ENCODE results near the gene MYOZ1.
"Not testable (repeated sequence)": the region's sequence is repeated elsewhere in the genome, so short reads cannot be mapped to it uniquely, and the experiment has no call there.

MYOZ1 gene

DNA sequence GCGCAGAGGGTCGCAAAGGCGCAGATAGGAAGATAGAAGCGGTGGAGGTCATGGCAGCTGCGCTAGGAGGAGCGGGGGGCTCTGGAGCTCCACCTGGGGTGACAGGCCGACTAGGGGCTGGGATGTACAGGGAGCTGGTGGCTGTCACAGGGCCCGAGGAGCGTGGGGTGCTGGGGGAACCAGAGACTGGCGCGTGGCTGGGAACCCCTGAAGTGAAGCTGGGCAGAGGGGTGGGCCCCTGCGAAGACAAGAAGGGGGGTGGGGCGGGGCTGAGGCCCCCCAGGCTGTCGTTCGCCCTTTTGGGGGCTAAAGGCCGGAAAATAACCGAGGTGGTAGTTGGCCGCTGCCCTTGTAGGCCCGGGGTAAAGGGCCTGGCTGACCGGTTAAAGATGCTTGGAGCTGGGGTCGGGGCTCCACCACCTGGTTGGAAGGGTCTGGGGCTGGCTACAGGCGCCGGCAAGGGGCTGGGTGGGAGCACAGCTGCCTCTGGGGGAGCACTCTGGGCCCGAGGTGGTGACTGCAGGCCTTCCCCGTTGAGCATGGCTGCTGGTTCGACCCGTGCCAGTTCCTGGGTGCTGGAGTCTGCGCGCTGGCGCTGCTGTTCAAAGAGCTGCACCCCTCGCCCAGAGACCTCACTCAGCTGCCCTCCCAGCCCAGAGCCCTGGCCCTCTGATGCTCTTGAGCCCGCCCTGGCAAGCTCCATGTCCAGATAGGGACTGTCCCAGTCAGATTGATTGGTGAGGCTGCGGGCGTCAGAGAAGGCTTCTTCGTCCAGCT, 6.8 kb upstream of the MYOZ1 start:
- no peak for DNase-seq (ENCODE audit: low spot score)

DNA sequence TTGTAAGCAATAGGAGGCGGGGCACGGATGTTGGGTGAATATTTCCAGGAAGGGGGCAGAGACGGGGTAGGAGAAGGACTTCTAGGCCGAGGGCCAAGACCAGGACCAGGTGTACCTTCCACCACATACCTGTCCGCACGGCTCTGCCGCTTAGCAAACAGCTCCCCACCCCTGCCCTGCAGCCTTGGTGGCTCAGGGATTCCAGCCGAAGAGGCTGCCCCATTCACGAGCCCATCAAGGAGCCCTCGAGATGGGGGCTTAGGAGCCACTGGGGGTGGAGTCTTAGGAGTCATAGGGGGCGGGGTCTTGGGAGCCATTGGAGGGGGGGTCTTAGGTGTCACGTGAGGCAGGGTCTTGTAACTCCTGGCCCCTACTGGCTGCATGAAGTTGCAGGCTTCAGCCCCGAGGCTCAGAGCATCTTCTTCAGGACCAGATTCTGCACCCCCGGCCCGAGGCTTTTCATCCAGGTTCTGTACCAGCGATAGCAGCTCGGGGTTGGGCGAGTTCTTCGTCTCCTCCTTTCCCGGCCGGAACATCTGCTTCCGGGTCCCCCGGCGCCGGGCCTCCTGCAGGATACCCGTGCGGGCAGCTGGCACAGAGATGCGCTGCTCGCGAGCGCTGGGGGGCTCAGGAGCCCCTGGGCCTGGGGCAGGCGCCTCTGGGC, 6.1 kb upstream of the MYOZ1 start:
- no peak for DNase-seq (ENCODE audit: low spot score)

DNA sequence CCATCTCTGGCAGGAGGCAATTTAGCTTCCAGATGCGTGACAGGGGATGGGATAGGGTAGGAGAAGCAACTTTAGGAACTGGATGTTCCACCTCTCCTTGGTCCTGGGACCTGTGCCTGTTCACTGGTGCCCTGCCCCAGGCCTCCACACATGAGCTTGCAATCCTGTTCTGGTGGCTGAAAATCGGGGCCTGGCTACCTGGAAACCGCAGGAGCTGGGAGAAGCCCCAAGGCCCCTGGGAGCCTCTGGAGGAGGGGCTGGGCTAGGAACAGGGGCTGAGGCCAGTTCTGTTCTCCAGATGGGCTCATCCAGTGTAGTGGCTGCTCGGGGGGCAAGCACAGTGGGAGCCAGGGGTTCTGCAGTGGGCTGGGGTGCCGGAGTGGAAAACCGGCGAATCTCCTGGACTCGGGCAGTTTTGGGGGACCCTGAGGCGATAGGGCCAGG, 5.3 kb upstream of the MYOZ1 start:
- DNase-seq (ENCODE audit: low spot score), result no peak

DNA sequence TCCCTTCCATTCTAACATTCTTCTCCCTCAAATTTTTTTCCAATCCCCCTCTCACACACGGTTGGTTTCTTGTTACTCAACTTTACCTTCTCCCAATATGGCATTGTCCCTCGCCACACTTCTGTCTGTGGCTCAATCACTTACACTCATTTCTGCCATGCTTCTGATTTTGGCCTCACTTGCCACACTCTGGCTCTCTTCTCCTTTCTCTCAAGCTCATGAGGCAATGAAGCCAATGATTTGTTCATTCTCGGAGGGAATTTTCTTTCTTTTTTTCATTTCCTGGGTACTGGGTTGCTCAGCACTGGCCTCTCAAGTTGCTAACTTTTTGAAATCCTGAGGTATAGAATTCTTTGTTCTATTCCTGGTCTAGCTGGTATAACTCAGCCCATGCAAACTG, 4.0 kb upstream of the MYOZ1 start:
- no peak for DNase-seq (ENCODE audit: low spot score)

DNA sequence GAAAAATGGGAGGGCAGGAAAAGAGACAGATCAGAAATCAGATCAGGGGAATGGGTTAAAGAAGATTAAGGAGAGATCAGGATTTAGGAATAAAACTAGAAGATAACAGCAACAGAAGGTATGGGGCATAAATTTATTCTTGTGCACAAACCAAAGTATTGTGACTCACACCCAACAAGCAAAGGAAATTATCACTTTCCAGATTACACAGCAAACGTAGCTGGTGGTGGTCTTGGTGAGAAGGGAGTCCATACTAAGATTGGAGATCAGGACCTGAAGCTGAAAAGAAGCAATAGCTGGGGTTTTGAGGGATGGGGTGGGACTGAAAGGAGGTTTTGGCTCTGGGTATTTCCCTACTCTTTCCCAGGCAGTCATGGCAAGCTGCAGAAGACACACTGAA, 3.5 kb upstream of the MYOZ1 start:
- DNase-seq (ENCODE audit: low spot score), result no peak

DNA sequence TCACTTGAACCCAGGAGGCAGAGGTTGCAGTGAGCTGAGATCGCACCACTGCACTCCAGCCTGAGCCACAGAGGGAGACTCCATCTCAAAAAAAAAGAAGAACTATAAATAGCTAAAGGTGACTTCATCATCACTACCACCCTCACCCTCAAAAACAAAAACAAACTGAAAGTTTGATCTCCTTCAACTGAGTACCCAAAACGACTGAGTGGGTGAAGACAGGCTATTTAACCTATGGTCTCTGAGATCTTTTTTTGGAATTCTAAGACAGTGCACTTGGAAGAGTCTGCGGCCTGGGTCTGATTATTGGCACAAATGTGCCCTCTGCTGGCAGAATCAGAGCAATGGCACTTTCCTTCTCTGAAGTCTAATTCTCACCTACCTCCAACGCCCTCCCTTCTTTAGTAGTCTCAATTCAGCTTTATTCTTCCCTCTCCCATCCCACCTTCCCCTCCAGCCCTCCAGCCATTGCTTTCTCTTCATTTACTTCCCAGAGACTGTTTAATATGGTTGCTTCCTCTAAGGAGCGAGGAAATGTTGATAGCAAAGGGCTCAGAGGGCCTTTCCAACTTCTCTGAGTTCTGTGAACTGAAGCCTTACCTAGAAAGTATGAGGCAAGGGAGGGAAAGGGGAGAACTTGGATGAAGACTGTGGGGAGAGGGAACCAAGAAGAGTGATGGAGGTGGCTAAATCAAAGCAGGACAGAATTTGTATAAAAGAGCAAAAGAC, 2.9 kb upstream of the MYOZ1 start:
- DNase-seq (ENCODE audit: low spot score), result peak; percentile 66

DNA sequence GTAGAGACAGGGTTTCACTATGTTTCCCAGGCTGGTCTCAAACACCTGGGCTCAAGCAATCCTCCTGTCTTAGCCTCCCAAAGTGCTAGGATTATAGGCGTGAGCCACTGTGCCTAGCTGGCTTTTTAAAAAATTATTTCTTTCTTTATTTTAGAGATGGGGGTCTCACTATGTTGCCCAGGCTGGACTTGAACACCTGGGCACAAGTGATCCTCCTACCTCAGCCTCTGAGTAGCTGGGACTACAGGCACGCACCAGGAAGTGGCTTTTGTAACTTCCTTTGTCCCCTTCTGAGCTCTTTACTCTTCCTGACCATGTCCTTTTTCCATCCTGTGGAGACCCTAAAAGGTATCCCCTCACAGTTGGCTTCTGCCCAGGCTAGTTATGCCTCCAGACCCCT, 2.1 kb upstream of the MYOZ1 start:
- no peak for DNase-seq (ENCODE audit: low spot score)

DNA sequence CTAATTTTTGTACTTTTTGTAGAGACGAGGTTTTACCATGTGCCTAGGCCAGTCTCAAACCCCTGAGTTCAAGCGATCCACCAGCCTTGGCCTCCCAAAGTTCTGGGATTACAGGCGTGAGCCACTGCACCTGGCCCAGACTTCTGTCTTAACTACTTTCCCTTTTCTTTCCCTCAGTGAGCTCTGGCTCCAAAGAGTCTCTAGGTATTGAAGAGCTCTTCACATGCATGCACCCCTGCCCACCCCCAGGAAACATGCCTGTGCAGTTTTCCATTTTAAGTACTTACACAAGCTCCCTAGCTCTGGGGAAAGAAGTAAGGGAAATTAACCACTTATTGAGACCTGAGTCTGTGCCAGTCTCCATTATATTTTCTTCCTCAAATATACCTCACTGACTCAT, 2.0 kb downstream of the MYOZ1 start:
- DNase-seq (ENCODE audit: low spot score), result no peak

DNA sequence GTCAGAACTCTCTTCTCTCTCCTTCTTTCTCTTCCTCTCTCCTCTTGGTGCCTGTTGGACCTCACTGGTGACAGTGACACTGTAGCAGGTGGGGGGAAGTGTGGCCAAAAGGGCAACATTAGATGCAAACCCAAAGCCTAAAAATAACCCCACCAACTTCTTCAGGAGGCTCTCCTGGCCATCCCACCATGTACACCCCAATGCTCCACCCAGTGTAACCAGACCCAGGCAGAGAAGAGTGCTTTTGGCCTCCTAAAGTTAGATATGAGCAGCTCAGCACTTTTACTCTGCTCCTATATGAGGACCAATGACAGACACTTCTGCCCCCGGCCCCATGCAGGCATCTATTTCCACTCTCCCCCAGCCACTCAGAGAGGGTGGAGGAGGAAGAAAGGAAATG, 5.5 kb downstream of the MYOZ1 start:
- no peak for DNase-seq (ENCODE audit: low spot score)

DNA sequence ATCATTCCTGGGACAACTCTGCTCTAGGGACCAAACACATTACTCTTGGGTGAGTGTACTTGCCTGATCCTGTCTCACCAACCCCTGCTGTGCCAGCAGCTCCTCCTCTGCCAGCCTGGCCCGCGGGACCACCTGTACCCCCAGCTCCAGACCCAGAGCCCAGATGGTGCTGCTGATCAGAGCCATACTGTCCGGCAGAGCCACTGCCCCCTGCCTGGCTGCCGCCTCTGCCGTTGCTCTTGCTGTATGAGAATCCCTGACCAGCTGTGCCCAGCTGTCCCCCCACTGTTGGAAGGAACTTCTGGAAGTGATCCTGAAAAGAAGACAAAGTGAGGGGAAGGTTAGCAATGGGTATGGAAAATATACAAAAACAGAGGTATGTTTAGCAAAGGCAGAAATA, 6.9 kb downstream of the MYOZ1 start:
- DNase-seq (ENCODE audit: low spot score), result no peak

DNA sequence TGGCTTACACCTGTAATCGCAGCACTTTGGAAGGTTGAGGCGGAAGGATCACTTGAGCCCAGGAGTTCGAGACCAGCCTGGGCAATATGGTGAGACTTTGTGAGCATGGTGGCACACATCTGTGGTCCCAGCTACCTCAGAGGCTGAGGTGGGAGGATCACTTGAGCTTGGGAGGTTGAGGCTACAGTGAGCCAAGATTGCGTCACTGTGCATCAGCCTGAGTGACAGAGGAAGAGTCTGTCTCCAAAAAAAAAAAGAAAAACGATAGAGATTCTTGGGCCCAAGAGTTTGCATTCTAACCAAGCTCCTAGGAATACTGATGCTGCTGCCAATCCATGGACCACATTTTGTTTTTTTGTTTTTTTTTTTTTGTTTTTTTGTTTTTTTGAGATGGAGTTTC, 12.1 kb downstream of the MYOZ1 start:
- no peak for DNase-seq (ENCODE audit: low spot score)

DNA sequence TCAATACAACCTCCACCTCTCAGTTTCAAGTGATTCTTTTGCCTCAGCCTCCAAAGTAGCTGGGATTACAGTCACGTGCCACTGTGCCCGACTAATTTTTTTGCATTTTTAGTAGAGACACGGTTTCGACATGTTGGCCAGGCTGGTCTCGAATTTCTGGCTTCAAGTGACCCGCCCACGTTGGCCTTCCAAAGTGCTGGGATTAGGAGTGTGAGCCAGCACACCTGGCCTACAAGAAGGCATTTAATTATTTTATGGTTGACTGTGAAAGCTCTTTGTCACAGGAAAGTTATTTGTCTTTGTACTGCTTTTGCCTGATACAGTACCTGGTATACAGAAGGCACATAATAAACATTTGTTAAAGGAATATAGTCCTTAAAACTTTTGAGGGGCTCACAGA, 12.9 kb downstream of the MYOZ1 start:
- no peak for DNase-seq (ENCODE audit: low spot score)

DNA sequence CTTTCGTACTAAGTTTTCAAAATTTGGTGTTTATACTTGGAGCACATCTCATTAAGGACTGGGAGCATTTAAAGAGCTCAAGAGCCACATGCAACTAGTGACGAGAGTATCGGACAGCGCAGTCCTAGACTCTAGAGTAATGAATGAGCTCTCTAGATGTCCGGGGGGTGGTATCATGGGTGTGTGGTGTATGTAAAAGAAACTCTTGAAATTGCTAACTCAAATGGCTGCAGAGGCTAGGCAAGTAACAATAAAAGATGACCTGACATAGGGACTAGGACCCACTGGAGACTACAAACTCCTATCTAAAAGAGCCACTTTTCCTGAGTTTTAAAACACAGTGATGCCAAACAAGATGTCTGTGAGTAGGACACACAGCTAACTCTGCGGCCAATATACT, 14.0 kb downstream of the MYOZ1 start:
- no peak for DNase-seq (ENCODE audit: low spot score)

DNA sequence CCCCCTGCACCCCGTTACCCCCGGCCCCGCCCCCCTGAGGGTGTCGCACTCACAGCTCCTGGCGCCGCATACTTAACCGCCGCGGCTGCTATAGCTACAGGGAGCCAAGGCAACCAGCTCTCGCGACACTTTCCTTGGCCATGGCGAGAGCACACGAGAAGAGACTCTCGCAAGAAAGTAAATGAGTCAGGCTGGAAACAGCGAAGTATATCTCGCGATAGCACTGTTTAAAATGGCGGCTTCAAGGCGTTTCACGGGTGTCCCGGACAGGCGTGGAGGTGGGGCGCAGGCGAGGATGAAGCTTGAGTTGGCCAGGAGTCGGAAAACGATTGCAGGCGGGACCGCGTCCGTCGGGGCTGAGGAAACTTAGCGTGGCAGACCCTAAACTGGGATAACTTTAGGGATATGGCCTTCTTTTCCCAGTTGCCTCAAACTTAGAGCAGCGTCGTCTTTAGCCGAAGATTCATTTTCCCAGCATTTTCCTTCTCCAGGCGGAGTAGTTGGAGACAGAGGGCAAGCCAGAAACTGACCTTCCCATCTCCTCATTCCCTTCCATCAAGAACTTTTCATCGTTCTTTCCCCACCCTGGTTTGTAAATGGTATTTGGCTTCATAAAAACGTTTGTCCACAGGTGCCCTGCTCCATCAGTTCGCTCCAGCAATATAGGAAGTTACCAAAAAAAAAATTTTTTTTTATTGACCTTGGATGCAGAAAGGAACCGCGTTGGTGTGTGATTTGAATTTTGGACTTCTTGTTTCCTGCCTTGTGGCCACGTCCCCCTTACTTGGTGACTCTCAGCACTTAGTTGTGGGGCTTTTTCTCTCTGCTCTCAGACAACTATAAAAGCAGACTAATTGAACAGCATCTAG, 15.2 kb downstream of the MYOZ1 start:
- peak; percentile 96 for DNase-seq (ENCODE audit: low spot score)

DNA sequence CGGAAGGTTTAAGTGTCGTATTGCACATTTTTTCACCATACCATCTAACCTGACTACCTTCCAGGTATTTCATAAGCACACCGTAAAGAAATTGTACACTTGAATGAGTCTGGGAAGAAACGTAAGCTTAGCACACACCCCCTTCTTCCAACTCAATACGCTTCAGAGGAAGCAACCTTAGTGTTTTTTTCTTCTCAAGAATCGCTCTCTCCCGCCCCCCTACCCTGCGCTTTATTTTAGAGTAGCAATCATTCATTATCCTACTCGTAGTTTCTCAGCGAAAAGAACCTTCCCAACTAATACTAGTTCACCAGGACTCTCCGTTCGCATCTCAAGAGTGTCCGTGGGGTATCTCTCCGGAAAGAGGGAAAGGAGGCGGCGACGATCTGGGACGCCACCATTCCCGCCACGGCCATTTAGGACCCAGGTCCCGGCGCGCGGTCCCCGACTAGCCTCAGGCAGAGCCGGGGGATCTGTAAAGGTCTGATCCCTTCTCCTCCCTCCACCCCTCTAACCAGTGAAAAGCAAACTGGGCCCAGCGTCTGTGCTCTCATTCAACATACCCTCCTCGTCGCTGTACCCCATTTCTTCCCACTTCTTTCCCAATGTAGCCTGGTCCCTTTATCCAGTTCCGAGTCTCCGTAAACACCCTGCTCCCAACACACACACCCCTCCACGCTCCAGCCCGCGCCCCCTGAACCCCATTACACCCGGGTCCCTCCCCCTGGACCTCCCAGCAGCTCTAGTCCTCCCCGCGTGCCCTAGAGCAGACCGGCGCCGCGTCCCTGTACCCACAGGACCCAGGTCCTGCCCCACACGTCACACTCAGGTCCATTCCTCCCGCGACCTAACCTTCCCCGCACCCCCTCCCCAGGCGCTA, 16.0 kb downstream of the MYOZ1 start:
- peak; percentile 42 for DNase-seq (ENCODE audit: low spot score)

DNA sequence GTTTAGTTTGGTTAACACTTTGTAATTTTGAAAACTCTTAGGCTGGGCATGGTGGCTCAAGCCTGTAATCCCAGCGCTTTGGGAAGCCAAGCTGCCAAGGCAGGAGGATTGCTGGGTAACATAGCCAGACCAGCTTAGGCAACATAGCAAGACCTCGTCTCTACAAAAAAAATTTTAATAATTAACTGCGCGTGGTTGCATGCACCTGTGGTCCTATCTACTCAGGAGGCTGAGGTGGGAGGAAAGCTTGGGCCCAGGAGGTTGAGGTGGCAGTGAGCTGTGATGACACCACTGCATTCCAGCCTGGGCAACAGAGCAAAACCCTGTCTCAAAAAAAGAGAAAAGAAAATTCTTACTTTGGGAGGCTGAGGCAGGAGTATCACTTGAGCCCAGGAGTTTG, 18.2 kb downstream of the MYOZ1 start:
- no peak for DNase-seq (ENCODE audit: low spot score)

DNA sequence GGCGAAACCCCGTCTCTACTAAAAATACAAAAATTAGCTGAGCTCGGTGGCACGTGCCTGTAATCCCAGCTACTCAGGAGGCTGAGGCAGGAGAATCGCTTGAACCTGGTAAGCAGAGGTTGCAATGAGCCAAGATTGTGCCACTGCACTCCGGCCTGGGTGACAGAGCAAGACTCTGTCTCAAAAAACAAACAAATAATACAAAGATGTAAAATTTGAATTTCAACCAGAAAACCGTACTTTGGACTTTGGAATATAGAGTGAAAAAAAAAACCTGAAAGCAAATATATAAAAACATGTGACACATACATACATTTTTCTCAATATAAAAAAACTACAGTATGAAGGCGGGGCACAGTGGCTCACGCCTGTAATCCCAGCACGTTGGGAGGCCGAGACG, 20.3 kb downstream of the MYOZ1 start:
- not testable (repeated sequence) for DNase-seq (ENCODE audit: low spot score)

DNA sequence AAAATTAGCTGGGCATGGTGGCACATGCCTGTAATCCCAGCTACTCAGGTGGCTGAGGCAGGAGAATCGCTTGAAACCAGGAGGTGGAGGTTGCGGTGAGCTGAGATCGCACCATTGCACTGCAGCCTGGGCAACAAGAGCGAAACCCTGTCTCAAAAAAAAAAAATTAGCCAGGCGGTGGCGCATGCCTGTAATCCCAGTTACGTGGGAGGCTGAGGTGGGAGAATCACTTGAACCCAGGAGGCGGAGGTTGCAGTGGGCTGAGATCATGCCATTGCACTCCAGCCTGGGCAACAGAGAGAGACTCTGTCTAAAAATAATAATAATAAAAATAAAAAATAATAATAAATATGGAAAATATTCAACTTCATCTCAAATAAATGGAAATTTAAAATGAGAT, 24.1 kb downstream of the MYOZ1 start:
- not testable (repeated sequence) for DNase-seq (ENCODE audit: low spot score)

DNA sequence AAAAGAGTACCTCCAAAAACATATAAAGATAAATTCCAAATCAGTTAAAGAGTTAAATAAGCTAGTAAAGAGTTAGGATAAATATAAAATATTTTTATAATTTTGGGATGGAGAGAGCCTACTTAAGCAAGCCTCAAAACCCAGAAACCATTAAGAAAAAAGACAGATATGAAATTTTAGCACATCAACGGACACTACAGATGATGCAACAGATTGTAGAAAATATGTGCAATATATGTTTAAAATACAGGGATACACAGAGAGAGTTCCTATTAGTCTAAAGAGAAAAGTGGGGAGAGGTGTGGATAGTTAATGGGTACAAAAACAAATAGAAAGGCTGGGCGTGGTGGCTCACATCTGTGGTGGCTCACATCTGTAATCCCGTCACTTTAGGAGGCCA, 26.6 kb downstream of the MYOZ1 start:
- DNase-seq (ENCODE audit: low spot score), result no peak

DNA sequence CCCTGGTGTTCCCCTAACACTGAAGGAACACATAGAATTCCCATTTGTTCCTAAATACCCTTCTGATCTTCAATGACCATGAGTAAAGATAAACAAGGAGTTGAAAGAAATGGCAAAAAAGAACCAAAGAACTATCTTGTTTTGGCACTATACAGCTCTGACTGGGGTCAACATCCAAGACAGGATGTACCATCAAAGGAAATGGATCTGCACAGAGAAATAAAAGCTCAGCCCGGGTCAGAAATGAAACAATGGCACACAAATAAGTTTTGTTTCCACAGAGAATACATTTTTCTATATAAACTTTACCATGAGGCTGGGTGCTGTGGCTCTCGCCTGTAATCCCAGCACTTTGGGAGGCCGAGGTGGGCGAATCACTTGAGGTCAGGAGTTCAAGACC, 32.2 kb downstream of the MYOZ1 start:
- no peak for DNase-seq (ENCODE audit: low spot score)

DNA sequence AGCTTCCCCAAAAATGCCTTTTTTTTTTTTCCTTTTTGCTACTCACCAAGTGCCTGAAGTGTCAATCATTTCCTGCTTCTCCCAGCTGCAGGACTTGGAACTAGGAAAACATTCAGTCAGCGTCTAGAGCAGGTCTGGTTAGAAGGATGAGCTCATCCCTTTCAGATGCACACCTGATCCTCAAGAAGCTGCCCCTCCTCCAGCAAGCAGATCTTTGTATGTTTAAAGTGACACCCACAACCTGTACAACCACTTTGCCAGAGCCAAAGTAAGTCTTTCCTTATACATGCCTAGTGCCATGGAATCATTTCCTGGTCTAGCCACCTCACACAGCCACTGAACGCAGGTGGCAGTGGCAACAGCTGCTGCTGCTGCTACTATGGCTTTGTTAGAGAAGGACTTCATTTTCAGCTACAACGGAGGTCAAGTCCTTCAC, 39.8 kb downstream of the MYOZ1 start:
- no peak for DNase-seq (ENCODE audit: low spot score)
